Neuronal stem cell (in vitro differentiated cells): ENCODE data around the gene FAM32A.
A peak's percentile ranks its signal among the peaks of the same experiment; 100 is the strongest.

Source experiments
- DNase-seq: peaks from one replicate; pipeline ENCODE4 v3.0.0-alpha.2; 2013; ENCODE audit warnings: low spot score
- H2AFZ ChIP-seq: one replicate; pipeline ENCODE4 v1.6.1; 2013; ENCODE audit warnings: mild to moderate bottlenecking, low read length, inconsistent platforms
- H2AK5ac ChIP-seq: 2 replicates; pipeline ENCODE4 v1.6.1; 2013; ENCODE audit warnings: low read depth, mild to moderate bottlenecking, inconsistent platforms, low read length, moderate library complexity, mixed read lengths
- H2BK120ac ChIP-seq: 2 replicates; pipeline ENCODE4 v1.6.1; 2013; ENCODE audit warnings: low read depth, mild to moderate bottlenecking, inconsistent platforms, low read length, moderate library complexity, mixed read lengths
- H2BK12ac ChIP-seq: one replicate; pipeline ENCODE4 v1.6.1; 2013; ENCODE audit warnings: low read length, inconsistent platforms
- H2BK15ac ChIP-seq: 2 replicates; pipeline ENCODE4 v1.6.1; 2013; ENCODE audit warnings: mild to moderate bottlenecking, low read length, inconsistent platforms, mixed read lengths
- H2BK5ac ChIP-seq: one replicate; pipeline ENCODE4 v1.6.1; 2013; ENCODE audit warnings: inconsistent platforms, mild to moderate bottlenecking, low read length, moderate library complexity
- H3K14ac ChIP-seq: one replicate; pipeline ENCODE4 v1.6.1; 2013; ENCODE audit warnings: low read length, inconsistent platforms
- H3K18ac ChIP-seq: 2 replicates; pipeline ENCODE4 v1.6.1; 2013; ENCODE audit warnings: low read length, inconsistent platforms
- H3K23ac ChIP-seq: 2 replicates; pipeline ENCODE4 v1.6.1; 2013; ENCODE audit warnings: low read depth, mild to moderate bottlenecking, mixed read lengths, low read length, inconsistent platforms; ENCODE audit not compliant: poor library complexity
- H3K27ac ChIP-seq: replicated peaks from 3 replicates; pipeline ENCODE4 v1.5.1; 2013; ENCODE audit warnings: low read length, inconsistent platforms
- H3K27me3 ChIP-seq, 3 experiments: 2 replicates each; pipeline ENCODE4 v1.6.1; 2013; ENCODE audit warnings: low read length in 3 of 3, mild to moderate bottlenecking in 2 of 3, inconsistent platforms in 1 of 3, low read depth in 1 of 3, mixed read lengths in 1 of 3, moderate library complexity in 1 of 3; ENCODE audit not compliant: control insufficient read depth in 3 of 3, insufficient read depth in 3 of 3
- H3K36me3 ChIP-seq, 2 donors: replicated peaks in 1 of 2; 2 replicates each; pipeline ENCODE4 v1.6.1; 2013; ENCODE audit warnings: low read length in 2 of 2; ENCODE audit not compliant: control insufficient read depth in 2 of 2, insufficient read depth in 2 of 2
- H3K4ac ChIP-seq: 2 replicates; pipeline ENCODE4 v1.6.1; 2013; ENCODE audit warnings: inconsistent platforms, mild to moderate bottlenecking, low read length, moderate library complexity
- H3K4me1 ChIP-seq, 2 donors: 1 replicate in 1 of 2; 2 replicates in 1 of 2; pipeline ENCODE4 v1.6.1; 2013; ENCODE audit warnings: low read length in 2 of 2, low read depth in 1 of 2; ENCODE audit not compliant: control insufficient read depth in 2 of 2, insufficient read depth in 1 of 2
- H3K4me2 ChIP-seq: one replicate; pipeline ENCODE4 v1.6.1; 2013; ENCODE audit warnings: mild to moderate bottlenecking, low read length, inconsistent platforms; ENCODE audit not compliant: insufficient read depth, poor library complexity, severe bottlenecking
- H3K4me3 ChIP-seq, 2 donors: 2 replicates each; pipeline ENCODE4 v1.5.1; 2013; ENCODE audit warnings: low read length in 2 of 2, mild to moderate bottlenecking in 2 of 2, inconsistent platforms in 1 of 2, moderate library complexity in 1 of 2
- H3K79me1 ChIP-seq: one replicate; pipeline ENCODE4 v1.6.1; 2013; ENCODE audit warnings: low read depth, mild to moderate bottlenecking, inconsistent platforms, low read length, moderate library complexity
- H3K9ac ChIP-seq: one replicate; pipeline ENCODE4 v1.6.1; 2013; ENCODE audit warnings: mild to moderate bottlenecking, low read depth, low read length, inconsistent platforms; ENCODE audit not compliant: poor library complexity
- H3K9me3 ChIP-seq, 2 donors: replicated peaks in 1 of 2; 2 replicates each; pipeline versions ENCODE3 to v1.6.1; 2013; ENCODE audit warnings: low read length in 2 of 2, mild to moderate bottlenecking in 2 of 2, inconsistent platforms in 1 of 2, low read depth in 1 of 2, mixed read lengths in 1 of 2, moderate library complexity in 1 of 2; ENCODE audit not compliant: control insufficient read depth in 2 of 2, insufficient read depth in 1 of 2
- H4K8ac ChIP-seq: one replicate; pipeline ENCODE4 v1.6.1; 2013; ENCODE audit warnings: low read depth, mild to moderate bottlenecking, inconsistent platforms, low read length, moderate library complexity
- H4K91ac ChIP-seq: one replicate; pipeline ENCODE4 v1.6.1; 2013; ENCODE audit warnings: low read length, low read depth, mild to moderate bottlenecking, inconsistent platforms; ENCODE audit not compliant: poor library complexity
- WGBS, 2 donors: extraction: QIAGEN DNeasy Blood & Tissue Kit; methylation state at CpG; one replicate each; pipeline ENCODE4 v1.1.7; 2013; ENCODE audit warnings: missing lambda C conversion rate in 2 of 2, mixed read lengths in 1 of 2; ENCODE audit not compliant: insufficient read length in 2 of 2, insufficient replicate concordance in 1 of 2; ENCODE audit errors: extremely low coverage in 2 of 2; 5-methylcytosine and 5-hydroxymethylcytosine counted together

The FAM32A gene

DNA sequence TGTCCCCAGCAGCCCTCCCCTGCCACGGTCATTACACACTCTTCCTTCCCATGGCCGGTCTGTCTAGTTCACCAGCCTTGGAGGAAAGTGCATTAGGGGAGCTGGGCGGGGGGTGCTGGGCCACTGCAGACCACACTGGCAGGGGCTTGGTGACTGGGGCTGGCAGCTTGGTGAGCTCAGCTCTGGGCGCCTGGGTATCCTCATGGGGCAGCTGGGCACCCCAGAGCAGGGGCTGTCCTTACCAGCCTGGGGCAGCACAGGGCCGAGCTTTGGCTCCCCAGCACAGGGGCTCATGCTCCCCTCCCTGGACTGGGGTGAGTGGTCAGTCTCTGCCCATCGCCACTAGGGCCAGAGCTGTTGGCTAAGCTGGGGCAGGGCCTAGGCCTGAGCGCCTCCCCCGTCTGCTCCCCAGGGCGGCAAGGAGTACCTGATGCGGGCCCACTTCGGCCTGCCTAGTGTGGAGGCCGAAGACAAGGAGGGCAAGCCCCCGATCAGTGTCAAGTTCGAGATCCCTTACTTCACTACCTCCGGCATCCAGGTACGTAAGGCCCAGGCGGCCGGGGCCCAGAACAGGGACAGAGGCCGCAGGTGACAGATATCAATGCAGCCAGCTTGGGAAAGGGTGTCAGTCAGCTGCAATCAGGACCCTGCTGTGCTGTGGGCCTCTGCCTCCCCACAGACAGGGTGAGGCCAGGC, 48.0 kb downstream of the FAM32A start:
- Histone ChIP-seq H2BK15ac (no peak overlapping the region), H3K9ac (no peak overlapping the region), H3K4me2 (no peak overlapping the region), H2AK5ac (no peak overlapping the region), H3K36me3 (peaks cover 29 to 76% of the 10 kb centered on the region in 2 donors), H3K27me3 (no peaks in the 10 kb centered on the region), H3K27ac (no peak overlapping the region), H2BK5ac (no peak overlapping the region), H4K8ac (no peak overlapping the region), H2BK120ac (no peak overlapping the region), H3K4me1 (no peaks in the 10 kb centered on the region), H4K91ac (no peak overlapping the region), H3K9me3 (peaks cover 0 to 6% of the 10 kb centered on the region in 2 donors), H3K4ac (no peak overlapping the region), H3K18ac (no peak overlapping the region), H3K79me1 (no peaks in the 10 kb centered on the region), H3K14ac (no peak overlapping the region), H3K4me3 (no peak overlapping the region), H2AFZ (no peak overlapping the region), H3K23ac (peak overlapping the region; percentile 55), H2BK12ac (no peak overlapping the region)
- WGBS, 2 donors = no CpG with 5 or more reads among the region's 19 CpGs
- DNase-seq = no peak

- Histone ChIP-seq H3K79me1 (no peaks in the 10 kb centered on the region), H3K23ac (peak overlapping the region; percentile 55), H3K4me3 (no peak overlapping the region), H3K9me3 (peaks cover 0 to 6% of the 10 kb centered on the region in 2 donors), H3K4ac (no peak overlapping the region), H3K4me2 (no peak overlapping the region), H3K27ac (no peak overlapping the region), H2AK5ac (no peak overlapping the region), H3K9ac (no peak overlapping the region), H3K36me3 (peaks cover 23 to 69% of the 10 kb centered on the region in 2 donors), H2BK120ac (no peak overlapping the region), H3K4me1 (no peaks in the 10 kb centered on the region), H2BK15ac (no peak overlapping the region), H2BK5ac (no peak overlapping the region), H4K91ac (no peak overlapping the region), H2AFZ (no peak overlapping the region), H2BK12ac (no peak overlapping the region), H3K14ac (no peak overlapping the region), H3K27me3 (no peaks in the 10 kb centered on the region), H3K18ac (no peak overlapping the region), H4K8ac (no peak overlapping the region)
- WGBS, 2 donors = no CpG with 5 or more reads among the region's 19 CpGs
- DNase-seq = no peak
These were observed 48.8 kb downstream of the FAM32A start for GRCh38 chr19:16233836-16234551.

- Histone ChIP-seq H3K27ac (no peak overlapping the region), H3K36me3 (peaks cover 16 to 61% of the 10 kb centered on the region in 2 donors), H3K9ac (peak overlapping the region; percentile 70), H2BK5ac (no peak overlapping the region), H3K27me3 (no peaks in the 10 kb centered on the region), H4K8ac (no peak overlapping the region), H2BK15ac (no peak overlapping the region), H3K18ac (no peak overlapping the region), H3K9me3 (peaks cover 0 to 6% of the 10 kb centered on the region in 2 donors), H3K4me1 (no peaks in the 10 kb centered on the region), H4K91ac (no peak overlapping the region), H2AK5ac (no peak overlapping the region), H2AFZ (no peak overlapping the region), H3K4ac (no peak overlapping the region), H2BK120ac (peak overlapping the region; percentile 81), H3K14ac (peak overlapping the region; percentile 56), H3K23ac (no peak overlapping the region), H2BK12ac (no peak overlapping the region), H3K4me3 (no peak overlapping the region), H3K79me1 (no peaks in the 10 kb centered on the region), H3K4me2 (no peak overlapping the region)
- no CpG with 5 or more reads among the region's 41 CpGs for WGBS, 2 donors
- DNase-seq = no peak
These were observed 49.6 kb downstream of the FAM32A start for GRCh38 chr19:16234552-16235445.
